HG02870 (cell line): Measurements from ENCODE around the gene AIFM1.

Source experiments
- ATAC-seq: cut with Tn5 transposase; IDR thresholded peaks from one replicate; pipeline ENCODE4 v1.9.1; 2021; ENCODE audit warnings: mild to moderate bottlenecking, moderate library complexity; ENCODE audit not compliant: unreplicated experiment

Gene AIFM1

GRCh38 chrX:130097507-130098209 is 68.0 kb downstream of the AIFM1 start:
- no peak for ATAC-seq

- ATAC-seq = no peak
Observed at GRCh38 chrX:130095249-130096030, 70.2 kb downstream of the AIFM1 start.

- no peak for ATAC-seq
Observed at GRCh38 chrX:130094696-130095095, 70.9 kb downstream of the AIFM1 start.

GRCh38 chrX:130093271-130093670 is 72.4 kb downstream of the AIFM1 start:
- no peak for ATAC-seq

- ATAC-seq = peak; percentile 98
Observed at GRCh38 chrX:130091980-130092522, 73.6 kb downstream of the AIFM1 start.

GRCh38 chrX:130090364-130090763 is 75.3 kb downstream of the AIFM1 start:
- no peak for ATAC-seq

GRCh38 chrX:130086447-130087206 is 79.0 kb downstream of the AIFM1 start:
- peak; percentile 41 for ATAC-seq

- ATAC-seq = no peak
Observed at GRCh38 chrX:130085551-130086446, 79.8 kb downstream of the AIFM1 start.

- peak; percentile 35 for ATAC-seq
Observed at GRCh38 chrX:130084631-130085237, 80.9 kb downstream of the AIFM1 start.

GRCh38 chrX:130083656-130084382 is 81.8 kb downstream of the AIFM1 start:
- no peak for ATAC-seq

GRCh38 chrX:130083107-130083490 is 82.5 kb downstream of the AIFM1 start:
- ATAC-seq = no peak

GRCh38 chrX:130082244-130083106 is 83.2 kb downstream of the AIFM1 start:
- ATAC-seq = peak; percentile 54

GRCh38 chrX:130081421-130082045 is 84.1 kb downstream of the AIFM1 start:
- ATAC-seq = no peak

GRCh38 chrX:130080791-130081367 is 84.8 kb downstream of the AIFM1 start:
- ATAC-seq = no peak

GRCh38 chrX:130079824-130080406 is 85.7 kb downstream of the AIFM1 start:
- no peak for ATAC-seq
